ENCODE measurements around the gene PGAP2. TPM values are rescaled to one million over a fixed set of nuclear protein-coding genes. Genes with fewer than 3 reads are reported as not detected.
"Not testable (repeated sequence)": the region's sequence is repeated elsewhere in the genome, so short reads cannot be mapped to it uniquely, and the experiment has no call there.

PGAP2 gene
- total RNA-seq, 4 donors from 2014 or later: 55.4 to 81.2 (median 66.7) TPM

DNA sequence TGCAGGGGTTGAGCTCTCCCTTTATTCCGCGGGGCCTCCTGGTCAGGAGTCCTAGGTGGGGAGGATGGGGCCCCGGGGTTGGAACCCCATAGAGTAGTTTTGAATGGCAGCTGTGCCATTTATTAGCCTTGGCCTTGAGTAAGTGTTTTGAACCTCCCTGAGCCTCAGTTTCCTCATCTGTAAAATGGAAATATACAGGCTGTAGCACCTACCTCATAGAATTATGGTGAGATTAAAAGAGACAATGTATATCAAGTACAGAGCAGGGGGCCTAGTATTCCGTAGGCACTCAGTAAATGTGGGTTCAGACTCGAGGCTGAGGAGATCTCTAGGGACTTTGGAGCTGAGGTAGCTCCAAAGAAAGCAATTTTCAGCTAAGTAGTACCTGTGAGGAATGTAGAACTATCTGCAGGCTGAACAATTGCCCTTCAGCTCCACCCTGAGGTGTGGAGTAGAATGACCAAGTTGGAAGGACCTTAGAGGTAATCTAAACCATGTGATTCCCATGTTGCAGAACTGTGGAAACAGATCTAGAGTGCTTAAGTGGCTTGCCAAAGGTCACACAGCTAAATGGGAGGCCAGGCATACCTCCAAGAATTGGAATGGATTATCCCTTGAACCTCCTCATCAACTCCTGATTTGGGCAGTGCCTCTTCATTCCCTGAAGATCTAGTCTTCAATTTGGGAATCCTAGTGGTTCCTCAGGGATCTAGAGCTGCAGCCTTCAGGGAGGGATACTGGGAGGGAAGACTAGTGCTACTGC is 682 bp downstream of the PGAP2 start:
- no peaks in the 10 kb centered on the region for H3K36me3 ChIP-seq
- no peaks in the 10 kb centered on the region for H3K27me3 ChIP-seq
- no peak for DNase-seq (ENCODE audit: low spot score in 2 of 2)
- 23% methylated on average over 3 of the region's 5 CpGs for WGBS
- peak overlapping the region; percentile 75 for H3K27ac ChIP-seq
- no peak for TF ChIP-seq POLR2A (IDR thresholded peaks at IDR 0.05)
- no peak for TF ChIP-seq CTCF (IDR thresholded peaks at IDR 0.05)
- TF ChIP-seq POLR2AphosphoS5 (IDR thresholded peaks at IDR 0.05): no peak
- no peak for TF ChIP-seq EP300 (IDR thresholded peaks at IDR 0.05)
- H3K9me3 ChIP-seq: no peaks in the 10 kb centered on the region
- H3K4me3 ChIP-seq: peak overlapping the region; percentile 86
- peaks cover 20% of the 10 kb centered on the region for H3K4me1 ChIP-seq

GRCh38 chr11:3809624-3809928 is 1.2 kb downstream of the PGAP2 start:
- WGBS: 63% methylated on average over 1 of the region's 1 CpG
- H3K27ac ChIP-seq: no peak overlapping the region
- no peaks in the 10 kb centered on the region for H3K36me3 ChIP-seq
- no peaks in the 10 kb centered on the region for H3K9me3 ChIP-seq
- no peaks in the 10 kb centered on the region for H3K27me3 ChIP-seq
- H3K4me1 ChIP-seq: peaks cover 20% of the 10 kb centered on the region
- no peak overlapping the region for H3K4me3 ChIP-seq
- no peak for TF ChIP-seq EP300 (IDR thresholded peaks at IDR 0.05)
- TF ChIP-seq POLR2AphosphoS5 (IDR thresholded peaks at IDR 0.05): no peak
- TF ChIP-seq CTCF (IDR thresholded peaks at IDR 0.05): no peak
- no peak for TF ChIP-seq POLR2A (IDR thresholded peaks at IDR 0.05)
- DNase-seq (ENCODE audit: low spot score in 2 of 2): no peak

GRCh38 chr11:3810446-3810845 is 2.1 kb downstream of the PGAP2 start:
- Histone ChIP-seq H3K27me3 (no peaks in the 10 kb centered on the region), H3K9me3 (no peaks in the 10 kb centered on the region), H3K4me3 (no peak overlapping the region), H3K36me3 (no peaks in the 10 kb centered on the region), H3K4me1 (peaks cover 20% of the 10 kb centered on the region), H3K27ac (no peak overlapping the region)
- WGBS: 51% methylated on average over 3 of the region's 3 CpGs
- DNase-seq (ENCODE audit: low spot score in 2 of 2): no peak
- TF ChIP-seq POLR2AphosphoS5 (IDR thresholded peaks at IDR 0.05) (no peak), POLR2A (IDR thresholded peaks at IDR 0.05) (no peak), CTCF (IDR thresholded peaks at IDR 0.05) (no peak), EP300 (IDR thresholded peaks at IDR 0.05) (no peak)

- Histone ChIP-seq H3K27me3 (no peaks in the 10 kb centered on the region), H3K4me3 (no peak overlapping the region), H3K4me1 (peaks cover 20% of the 10 kb centered on the region), H3K9me3 (no peaks in the 10 kb centered on the region), H3K36me3 (no peaks in the 10 kb centered on the region), H3K27ac (no peak overlapping the region)
- no peak for DNase-seq (ENCODE audit: low spot score in 2 of 2)
- TF ChIP-seq POLR2A (IDR thresholded peaks at IDR 0.05) (no peak), EP300 (IDR thresholded peaks at IDR 0.05) (no peak), CTCF (IDR thresholded peaks at IDR 0.05) (no peak)
- 75% methylated on average over 4 of the region's 4 CpGs for WGBS
Measured at GRCh38 chr11:3810951-3811350, 2.6 kb downstream of the PGAP2 start.

- DNase-seq (ENCODE audit: low spot score in 2 of 2); H3K36me3 ChIP-seq; H3K27me3 ChIP-seq; H3K27ac ChIP-seq; H3K9me3 ChIP-seq; H3K4me3 ChIP-seq: not testable (repeated sequence)
- H3K4me1 ChIP-seq: peaks cover 13% of the 10 kb centered on the region
- 94% methylated on average over 5 of the region's 5 CpGs for WGBS
Measured at GRCh38 chr11:3814832-3815231, 6.5 kb downstream of the PGAP2 start.

DNA sequence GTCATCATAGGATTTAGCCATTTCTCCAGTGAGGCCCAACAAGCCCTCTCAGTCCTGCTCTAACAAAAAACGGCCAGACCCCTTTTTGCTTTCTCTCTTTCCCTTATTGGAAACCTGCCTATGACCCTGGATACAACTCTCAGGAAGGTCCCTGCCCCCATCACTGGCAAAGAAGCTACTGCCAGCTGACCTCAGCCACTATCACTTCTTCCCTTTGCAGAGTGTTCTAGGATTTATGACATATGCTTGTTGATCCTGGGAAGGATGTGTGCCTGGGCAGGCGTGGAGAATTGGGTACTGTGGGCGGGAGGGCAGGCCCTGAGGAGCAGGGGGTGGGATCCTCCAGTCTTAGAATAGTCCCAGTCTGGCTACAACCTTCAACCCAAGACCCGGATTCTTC is 7.5 kb downstream of the PGAP2 start:
- WGBS: 71% methylated on average over 3 of the region's 4 CpGs
- H3K27ac ChIP-seq: no peak overlapping the region
- H3K36me3 ChIP-seq: no peaks in the 10 kb centered on the region
- no peaks in the 10 kb centered on the region for H3K9me3 ChIP-seq
- H3K4me3 ChIP-seq: no peak overlapping the region
- no peaks in the 10 kb centered on the region for H3K27me3 ChIP-seq
- TF ChIP-seq POLR2A (IDR thresholded peaks at IDR 0.05): no peak
- DNase-seq (ENCODE audit: low spot score in 2 of 2): no peak
- peaks cover 6% of the 10 kb centered on the region for H3K4me1 ChIP-seq

All from suprapubic skin (tissue), 4 donors.